Measurements from ENCODE around the gene TIGAR.

- no peak for TF ChIP-seq POLR2A (IDR thresholded peaks at IDR 0.05; ENCODE audit: low read length)
- no peak for TF ChIP-seq CTCF (IDR thresholded peaks at IDR 0.05)
- TF ChIP-seq POLR2AphosphoS2 (conservative IDR thresholded peaks at IDR 0.05; ENCODE audit: low read length) = no peak
- TF ChIP-seq HMGXB4 (CRISPR knock-in tag; IDR thresholded peaks at IDR 0.05; ENCODE audit: borderline replicate concordance) = no peak
- no peak for TF ChIP-seq RARB (CRISPR knock-in tag; IDR thresholded peaks at IDR 0.05)
- TF ChIP-seq MYC (IDR thresholded peaks at IDR 0.05; ENCODE audit: borderline replicate concordance, low read length) = no peak
- TF ChIP-seq RAD21 (conservative IDR thresholded peaks at IDR 0.05 in 1 of 2, IDR thresholded peaks at IDR 0.05 in 1 of 2) = no peak
- no peak for TF ChIP-seq NR3C1 (IDR thresholded peaks at IDR 0.05)
Observed at GRCh38 chr12:4379405-4379804, 58.4 kb downstream of the TIGAR start, which contains the start of gene FGF23.

Data from A549 (cell line).